ENCODE results near the gene TLCD1.

Gene TLCD1

DNA sequence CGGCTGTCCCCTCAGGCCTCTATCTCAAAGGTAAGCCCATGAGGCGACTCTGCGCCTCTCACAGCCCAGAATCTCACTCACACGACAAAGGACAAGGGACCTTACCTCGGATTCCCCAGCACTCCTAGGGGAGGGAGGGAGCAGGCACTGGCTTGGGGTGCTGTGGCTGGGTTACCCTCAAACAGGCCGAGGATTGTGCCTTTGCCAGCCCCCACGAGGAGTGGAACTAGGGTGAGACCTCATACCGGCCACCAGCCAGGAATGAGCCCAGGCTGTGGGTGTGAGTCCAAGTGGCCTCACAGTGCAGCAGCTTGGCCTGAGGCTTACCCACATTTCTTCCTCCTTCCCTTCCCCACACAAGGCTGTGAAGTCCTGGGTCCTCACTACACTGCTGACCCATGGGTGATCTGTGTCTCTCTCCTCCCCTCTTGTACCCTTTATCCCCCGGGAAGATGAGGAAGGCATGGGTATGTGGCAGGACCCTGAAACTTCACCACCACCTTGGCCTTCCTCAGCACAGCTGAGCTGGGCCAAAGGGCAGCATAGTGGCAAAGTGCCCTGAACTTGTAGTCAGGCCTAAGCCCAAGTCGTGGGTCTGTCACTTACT, 20.2 kb downstream of the TLCD1 start:
- no peak for DNase-seq (ENCODE audit: low read depth)
- TF ChIP-seq, protein P1, sequence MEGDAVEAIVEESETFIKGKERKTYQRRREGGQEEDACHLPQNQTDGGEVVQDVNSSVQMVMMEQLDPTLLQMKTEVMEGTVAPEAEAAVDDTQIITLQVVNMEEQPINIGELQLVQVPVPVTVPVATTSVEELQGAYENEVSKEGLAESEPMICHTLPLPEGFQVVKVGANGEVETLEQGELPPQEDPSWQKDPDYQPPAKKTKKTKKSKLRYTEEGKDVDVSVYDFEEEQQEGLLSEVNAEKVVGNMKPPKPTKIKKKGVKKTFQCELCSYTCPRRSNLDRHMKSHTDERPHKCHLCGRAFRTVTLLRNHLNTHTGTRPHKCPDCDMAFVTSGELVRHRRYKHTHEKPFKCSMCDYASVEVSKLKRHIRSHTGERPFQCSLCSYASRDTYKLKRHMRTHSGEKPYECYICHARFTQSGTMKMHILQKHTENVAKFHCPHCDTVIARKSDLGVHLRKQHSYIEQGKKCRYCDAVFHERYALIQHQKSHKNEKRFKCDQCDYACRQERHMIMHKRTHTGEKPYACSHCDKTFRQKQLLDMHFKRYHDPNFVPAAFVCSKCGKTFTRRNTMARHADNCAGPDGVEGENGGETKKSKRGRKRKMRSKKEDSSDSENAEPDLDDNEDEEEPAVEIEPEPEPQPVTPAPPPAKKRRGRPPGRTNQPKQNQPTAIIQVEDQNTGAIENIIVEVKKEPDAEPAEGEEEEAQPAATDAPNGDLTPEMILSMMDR (IDR thresholded peaks at IDR 0.05; ENCODE audit: insufficient read depth, low read depth, low read length, missing control alignments) = no peak
- H3K4me3 ChIP-seq (ENCODE audit: low read length) = no peak overlapping the region

DNA sequence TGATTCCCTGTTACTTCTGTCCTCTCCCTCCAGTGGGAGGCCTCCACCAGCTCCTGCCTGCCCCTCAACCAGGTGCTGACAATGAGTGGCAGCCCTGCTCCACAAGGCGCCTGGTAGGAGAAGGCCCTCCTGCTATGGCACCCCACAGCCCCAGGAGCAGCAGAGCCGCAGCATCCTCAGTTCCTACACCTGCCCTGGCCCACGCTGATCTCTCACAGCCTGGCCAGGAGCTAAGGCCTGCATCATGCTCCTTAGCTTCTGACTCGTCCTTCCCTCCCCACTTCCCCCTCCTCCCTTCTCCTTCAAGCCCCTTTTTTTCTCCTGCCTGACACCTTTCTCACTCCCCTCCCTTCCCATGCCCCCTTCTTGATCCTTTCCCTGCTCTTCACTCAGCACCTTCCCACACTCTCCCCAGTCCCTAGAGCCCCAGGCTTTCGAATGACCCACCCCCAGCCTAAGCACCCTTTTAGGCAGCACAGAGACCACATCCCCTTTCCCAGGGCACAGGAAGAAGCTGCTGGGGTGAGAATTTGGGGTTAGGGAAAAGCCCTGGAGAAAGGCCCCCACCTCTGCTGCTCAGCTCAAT, 20.9 kb downstream of the TLCD1 start:
- H3K4me3 ChIP-seq (ENCODE audit: low read length) = no peak overlapping the region
- TF ChIP-seq, protein P1 (IDR thresholded peaks at IDR 0.05; ENCODE audit: insufficient read depth, low read depth, low read length, missing control alignments) = no peak
- no peak for DNase-seq (ENCODE audit: low read depth)

DNA sequence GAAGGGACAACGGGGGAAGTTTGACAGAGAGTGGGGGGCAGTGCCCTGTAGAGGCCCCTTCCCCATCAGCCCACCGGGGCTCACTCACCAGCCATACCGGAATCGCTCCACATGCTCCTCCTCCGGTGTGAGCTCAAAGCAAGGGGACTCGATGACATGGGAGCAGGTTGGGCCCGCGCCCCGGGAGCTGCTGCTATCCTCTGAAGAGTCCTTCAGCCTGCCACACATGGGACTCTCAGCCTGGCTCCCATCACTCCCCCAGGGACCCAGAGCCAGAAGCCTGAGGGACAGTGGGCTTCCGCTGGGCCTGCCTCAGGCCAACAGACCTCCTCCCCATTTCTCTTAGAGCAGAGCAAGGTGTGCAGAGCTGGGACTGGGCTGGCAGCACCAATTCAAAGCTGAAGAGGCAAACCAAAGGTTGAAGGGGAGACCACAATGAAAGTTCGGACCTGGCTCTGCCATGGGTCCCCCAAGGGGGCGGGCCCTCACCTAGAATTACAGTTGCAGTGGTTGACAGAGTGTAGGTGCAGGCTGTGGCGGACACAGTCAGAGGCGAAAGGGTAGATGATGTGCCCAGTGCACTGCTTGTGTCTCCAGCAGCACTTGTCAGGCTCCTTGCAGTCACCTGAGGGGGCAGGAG, 21.7 kb downstream of the TLCD1 start:
- DNase-seq (ENCODE audit: low read depth) = no peak
- TF ChIP-seq, protein P1 (IDR thresholded peaks at IDR 0.05; ENCODE audit: insufficient read depth, low read depth, low read length, missing control alignments) = no peak
- H3K4me3 ChIP-seq (ENCODE audit: low read length) = no peak overlapping the region

DNA sequence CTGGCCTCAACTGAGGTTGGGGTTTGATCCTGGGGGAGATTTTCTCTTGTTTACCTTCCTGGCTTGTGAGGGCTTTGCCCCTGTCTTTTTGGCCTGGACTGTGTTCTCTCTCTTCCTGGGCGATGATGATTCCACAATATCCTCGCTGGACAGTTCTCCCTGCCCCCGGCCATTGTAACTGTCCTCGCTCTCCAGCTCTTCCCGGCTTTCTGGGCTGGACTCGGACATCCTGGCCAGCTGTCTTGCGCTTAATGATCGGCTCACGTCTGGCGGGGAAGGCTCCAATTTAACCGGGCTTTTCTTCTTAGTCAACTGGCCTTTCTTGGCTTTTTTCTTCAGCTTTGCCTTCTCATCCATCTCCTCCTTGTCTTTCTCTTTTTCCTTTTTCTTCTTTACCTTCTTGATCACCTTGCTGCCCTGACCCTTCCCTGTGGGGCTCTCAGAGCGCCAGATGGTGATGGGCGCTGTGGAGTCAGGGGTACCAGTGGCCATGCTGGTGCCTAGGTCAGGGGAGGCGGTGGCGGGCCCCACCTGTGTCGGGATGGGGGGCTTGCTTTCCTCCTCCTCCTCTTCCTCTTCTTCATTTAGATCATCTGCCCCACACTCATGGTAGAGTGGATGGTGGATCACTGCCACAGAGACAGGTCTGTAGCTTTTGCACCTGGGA, 22.3 kb downstream of the TLCD1 start:
- no peak overlapping the region for H3K4me3 ChIP-seq (ENCODE audit: low read length)
- no peak for DNase-seq (ENCODE audit: low read depth)
- TF ChIP-seq, protein P1 (IDR thresholded peaks at IDR 0.05; ENCODE audit: insufficient read depth, low read depth, low read length, missing control alignments) = no peak

DNA sequence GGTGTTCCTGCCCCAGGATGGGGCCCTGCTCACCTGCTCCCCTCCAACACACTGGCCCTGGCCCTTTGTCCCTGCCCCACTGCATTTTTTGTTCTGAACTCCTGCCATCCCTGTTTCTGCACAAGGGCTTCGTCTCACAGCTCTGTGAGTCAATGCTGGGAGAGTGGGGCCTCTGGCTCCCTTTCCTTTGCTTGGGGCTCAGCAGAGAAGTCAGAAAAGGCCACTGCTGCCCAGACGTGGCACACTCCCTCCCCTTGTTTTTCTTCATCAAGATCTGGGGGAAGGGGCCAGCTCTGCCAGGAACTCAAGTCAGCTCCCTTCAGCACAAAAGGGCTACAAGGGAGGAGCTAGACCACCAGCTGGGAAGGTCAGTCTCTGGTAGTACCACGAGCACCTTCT, 23.3 kb downstream of the TLCD1 start:
- no peak overlapping the region for H3K4me3 ChIP-seq (ENCODE audit: low read length)
- no peak for DNase-seq (ENCODE audit: low read depth)
- TF ChIP-seq, protein P1 (IDR thresholded peaks at IDR 0.05; ENCODE audit: insufficient read depth, low read depth, low read length, missing control alignments) = no peak

DNA sequence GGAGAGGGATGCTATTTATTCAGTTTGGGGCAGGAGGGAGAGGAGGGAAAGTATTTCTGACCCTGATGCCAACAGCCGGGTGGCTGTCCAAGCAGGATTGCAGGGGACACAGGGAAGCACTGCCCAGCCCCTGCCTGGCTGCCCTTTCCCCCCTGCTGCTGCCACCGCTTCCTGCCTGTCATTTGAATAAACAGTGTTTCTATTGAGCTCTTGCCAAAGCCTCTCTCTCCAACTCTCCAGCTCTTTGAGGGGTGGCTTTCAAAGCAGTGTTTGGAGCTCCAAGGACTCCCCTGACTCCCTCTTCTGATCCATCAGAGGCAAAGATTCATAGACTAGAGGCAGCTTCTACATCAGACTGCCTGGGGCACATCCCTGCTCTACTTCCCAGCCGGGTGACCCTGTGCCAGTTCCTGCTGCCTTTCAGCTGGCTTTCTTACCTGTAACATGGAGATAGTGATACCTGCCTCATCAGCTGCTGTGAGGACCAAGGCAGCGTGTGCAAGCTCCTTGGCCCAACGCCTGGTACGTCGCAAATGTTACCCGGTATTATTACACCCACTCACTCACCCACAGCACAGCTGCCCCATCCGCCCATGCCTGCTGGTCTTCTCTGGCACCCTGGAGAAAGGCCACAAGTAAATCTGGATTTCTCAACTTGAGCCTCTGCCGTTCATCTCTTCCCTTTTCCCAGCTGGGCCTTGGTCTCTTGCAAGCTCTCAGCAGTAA, 23.8 kb downstream of the TLCD1 start:
- no peak for DNase-seq (ENCODE audit: low read depth)
- TF ChIP-seq, protein P1 (IDR thresholded peaks at IDR 0.05; ENCODE audit: insufficient read depth, low read depth, low read length, missing control alignments) = no peak
- no peak overlapping the region for H3K4me3 ChIP-seq (ENCODE audit: low read length)
